Breast epithelium (tissue), 4 donors: Measurements from ENCODE around the gene PTPN6. TPM values are rescaled to one million over a fixed set of nuclear protein-coding genes. Genes with fewer than 3 reads are reported as not detected.

Source experiments
- DNase-seq, 2 donors: peaks; one replicate each; pipeline ENCODE4 v3.0.0-alpha.2; 2019; ENCODE audit warnings: low spot score in 2 of 2
- H3K27ac ChIP-seq, 2 donors: fragments of 200-600 bp; sonication (generic) in 1 of 2; one replicate each; pipeline ENCODE4 v1.5.1; 2016 to 2019; ENCODE audit warnings: mild to moderate bottlenecking in 1 of 2
- H3K27me3 ChIP-seq, 2 donors: fragments of 200-600 bp; sonication (generic) in 1 of 2; one replicate each; pipeline versions ENCODE4 v1.5.1 to v1.6.0; 2017 to 2019; ENCODE audit warnings: control low read depth in 1 of 2, mild to moderate bottlenecking in 1 of 2
- H3K36me3 ChIP-seq: fragments of 200-600 bp; one replicate; pipeline ENCODE4 v1.5.1; 2019
- H3K4me1 ChIP-seq, 2 donors: fragments of 200-600 bp; sonication (generic); one replicate each; pipeline ENCODE4 v1.5.1; 2016 to 2019; ENCODE audit warnings: control low read depth in 1 of 2
- H3K4me3 ChIP-seq, 3 donors: fragments of 200-600 bp; sonication (generic); 1 replicate in 2 of 3; 2 replicates in 1 of 3; pipeline ENCODE4 v1.5.1; 2016 to 2019; ENCODE audit warnings: mild to moderate bottlenecking in 3 of 3, moderate library complexity in 2 of 3
- H3K9me3 ChIP-seq, 2 donors: fragments of 200-600 bp; sonication (generic) in 1 of 2; one replicate each; pipeline ENCODE4 v1.5.1; 2016 to 2019; ENCODE audit warnings: control low read depth in 1 of 2
- POLR2A ChIP-seq: fragments of 450-650 bp; IDR thresholded peaks from one replicate; pipeline ENCODE4 v1.6.1; 2016; ENCODE audit warnings: antibody characterized with exemption, mild to moderate bottlenecking, moderate library complexity
- POLR2AphosphoS5 ChIP-seq, 3 donors: sonication (generic); formaldehyde crosslinking; IDR thresholded peaks; one replicate each; pipeline ENCODE4 v1.6.1; 2017; ENCODE audit warnings: antibody characterized with exemption in 3 of 3
- intact Hi-C: fragments of 100-400 bp; cut with DNase I; formaldehyde crosslinking; loops from one replicate; pipeline ENCODE4 v1.15.1; 2023; ENCODE audit warnings: low total_unique reads
- total RNA-seq, 3 donors: library from RNA; depleted of rRNA; stranded (reverse); fragments of >200 nt; gene quantifications; one replicate each; pipeline ENCODE4 v1.1.0, GENCODE V29; 2016
- TF ChIP-seq, protein P1 (sequence below), 3 donors: fragments of 450-650 bp; IDR thresholded peaks; one replicate each; pipeline ENCODE4 v1.5.1; 2016 to 2017; ENCODE audit warnings: antibody characterized with exemption in 3 of 3, mild to moderate bottlenecking in 3 of 3, moderate library complexity in 3 of 3

PTPN6 gene
- total RNA-seq, 3 donors from 2014 or later: 14.7 to 28.0 (median 20.3) TPM

GRCh38 chr12:7001921-7002591 is 50.9 kb downstream of the PTPN6 start:
- Histone ChIP-seq H3K4me3 (no peak overlapping the region), H3K36me3 (no peaks in the 10 kb centered on the region), H3K27me3 (no peaks in the 10 kb centered on the region), H3K4me1 (no peaks in the 10 kb centered on the region), H3K9me3 (no peaks in the 10 kb centered on the region), H3K27ac (peak overlapping the region in 1 of 2 donors; percentile 26)
- TF ChIP-seq, protein P1, sequence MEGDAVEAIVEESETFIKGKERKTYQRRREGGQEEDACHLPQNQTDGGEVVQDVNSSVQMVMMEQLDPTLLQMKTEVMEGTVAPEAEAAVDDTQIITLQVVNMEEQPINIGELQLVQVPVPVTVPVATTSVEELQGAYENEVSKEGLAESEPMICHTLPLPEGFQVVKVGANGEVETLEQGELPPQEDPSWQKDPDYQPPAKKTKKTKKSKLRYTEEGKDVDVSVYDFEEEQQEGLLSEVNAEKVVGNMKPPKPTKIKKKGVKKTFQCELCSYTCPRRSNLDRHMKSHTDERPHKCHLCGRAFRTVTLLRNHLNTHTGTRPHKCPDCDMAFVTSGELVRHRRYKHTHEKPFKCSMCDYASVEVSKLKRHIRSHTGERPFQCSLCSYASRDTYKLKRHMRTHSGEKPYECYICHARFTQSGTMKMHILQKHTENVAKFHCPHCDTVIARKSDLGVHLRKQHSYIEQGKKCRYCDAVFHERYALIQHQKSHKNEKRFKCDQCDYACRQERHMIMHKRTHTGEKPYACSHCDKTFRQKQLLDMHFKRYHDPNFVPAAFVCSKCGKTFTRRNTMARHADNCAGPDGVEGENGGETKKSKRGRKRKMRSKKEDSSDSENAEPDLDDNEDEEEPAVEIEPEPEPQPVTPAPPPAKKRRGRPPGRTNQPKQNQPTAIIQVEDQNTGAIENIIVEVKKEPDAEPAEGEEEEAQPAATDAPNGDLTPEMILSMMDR (IDR thresholded peaks at IDR 0.05): no peak
- TF ChIP-seq POLR2A (no peak), POLR2AphosphoS5 (IDR thresholded peaks at IDR 0.05) (no peak)
- intact Hi-C loops: no loop called here
- no peak for DNase-seq

- Histone ChIP-seq H3K9me3 (no peaks in the 10 kb centered on the region), H3K4me1 (no peaks in the 10 kb centered on the region), H3K27me3 (no peaks in the 10 kb centered on the region), H3K36me3 (no peaks in the 10 kb centered on the region), H3K27ac (no peak overlapping the region), H3K4me3 (no peak overlapping the region)
- TF ChIP-seq POLR2AphosphoS5 (IDR thresholded peaks at IDR 0.05) (no peak), POLR2A (no peak)
- TF ChIP-seq, protein P1 (IDR thresholded peaks at IDR 0.05): no peak
- intact Hi-C loops: no loop called here
- no peak for DNase-seq
Measured at GRCh38 chr12:7004287-7004803, 53.2 kb downstream of the PTPN6 start.

GRCh38 chr12:7004840-7005239 is 53.7 kb downstream of the PTPN6 start:
- DNase-seq: no peak
- no peaks in the 10 kb centered on the region for H3K27me3 ChIP-seq
- TF ChIP-seq POLR2AphosphoS5 (IDR thresholded peaks at IDR 0.05) (no peak), POLR2A (no peak)
- TF ChIP-seq, protein P1 (IDR thresholded peaks at IDR 0.05): no peak
- H3K9me3 ChIP-seq: no peaks in the 10 kb centered on the region
- H3K4me1 ChIP-seq: no peaks in the 10 kb centered on the region
- no peaks in the 10 kb centered on the region for H3K36me3 ChIP-seq
- no peak overlapping the region for H3K4me3 ChIP-seq
- no peak overlapping the region for H3K27ac ChIP-seq
- intact Hi-C loops: no loop called here

DNA sequence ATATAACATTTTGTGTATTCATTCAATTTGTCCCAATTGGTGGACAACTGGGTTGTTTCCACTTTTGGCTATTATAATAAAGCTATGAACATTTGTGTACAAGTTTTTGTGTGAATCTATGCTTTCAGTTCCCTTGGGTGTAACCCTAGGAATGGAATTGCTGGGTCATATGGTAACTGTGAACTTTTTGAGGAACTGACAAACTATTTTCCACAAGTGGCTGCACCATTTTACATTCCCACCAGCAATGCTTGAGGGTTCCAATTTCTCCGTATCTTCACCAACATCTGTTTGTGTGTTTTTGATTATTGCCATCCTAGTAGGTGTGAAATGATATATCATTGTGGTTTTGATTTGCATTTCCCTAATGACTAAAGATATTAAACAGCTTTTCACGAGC is 54.2 kb downstream of the PTPN6 start:
- H3K27ac ChIP-seq: no peak overlapping the region
- H3K4me1 ChIP-seq: no peaks in the 10 kb centered on the region
- intact Hi-C loops: no loop called here
- no peak overlapping the region for H3K4me3 ChIP-seq
- no peaks in the 10 kb centered on the region for H3K9me3 ChIP-seq
- no peak for DNase-seq
- no peak for TF ChIP-seq POLR2AphosphoS5 (IDR thresholded peaks at IDR 0.05)
- no peak for TF ChIP-seq POLR2A
- TF ChIP-seq, protein P1 (IDR thresholded peaks at IDR 0.05): no peak
- H3K27me3 ChIP-seq: no peaks in the 10 kb centered on the region
- no peaks in the 10 kb centered on the region for H3K36me3 ChIP-seq

GRCh38 chr12:7006639-7007038 is 55.5 kb downstream of the PTPN6 start:
- Histone ChIP-seq H3K4me1 (no peaks in the 10 kb centered on the region), H3K4me3 (no peak overlapping the region), H3K36me3 (no peaks in the 10 kb centered on the region), H3K27ac (no peak overlapping the region), H3K9me3 (no peaks in the 10 kb centered on the region), H3K27me3 (no peaks in the 10 kb centered on the region)
- DNase-seq: no peak
- TF ChIP-seq POLR2AphosphoS5 (IDR thresholded peaks at IDR 0.05) (no peak), POLR2A (no peak)
- TF ChIP-seq, protein P1 (IDR thresholded peaks at IDR 0.05): no peak
- intact Hi-C loops: no loop called here
